HUES48 (cell line): ENCODE measurements around the gene RBM38.

ENCODE experiments used
- H3K27ac ChIP-seq: one replicate; pipeline ENCODE4 v1.7.0; 2013; ENCODE audit warnings: low read depth, low read length, inconsistent platforms
- H3K27me3 ChIP-seq: 2 replicates; pipeline ENCODE4 v1.6.1; 2013; ENCODE audit warnings: mild to moderate bottlenecking, low read length; ENCODE audit not compliant: control insufficient read depth, insufficient read depth
- H3K36me3 ChIP-seq: 2 replicates; pipeline ENCODE4 v1.6.1; 2013; ENCODE audit warnings: low read length; ENCODE audit not compliant: control insufficient read depth, insufficient read depth
- H3K4me1 ChIP-seq: 2 replicates; pipeline ENCODE4 v1.6.1; 2013; ENCODE audit warnings: mild to moderate bottlenecking, low read length; ENCODE audit not compliant: control insufficient read depth, insufficient read depth
- H3K4me3 ChIP-seq: 2 replicates; pipeline ENCODE4 v1.5.1; 2013; ENCODE audit warnings: mild to moderate bottlenecking, low read depth, low read length
- H3K9ac ChIP-seq: 2 replicates; pipeline ENCODE4 v1.6.1; 2013; ENCODE audit warnings: mild to moderate bottlenecking, low read depth, low read length, moderate library complexity
- H3K9me3 ChIP-seq: 2 replicates; pipeline ENCODE4 v1.6.1; 2013; ENCODE audit warnings: low read length; ENCODE audit not compliant: control insufficient read depth, insufficient read depth

Gene RBM38

GRCh38 chr20:57442888-57443239 is 51.7 kb downstream of the RBM38 start:
- Histone ChIP-seq H3K4me1 (peaks cover 5% of the 10 kb centered on the region; the same call in 1 of the 2 replicates), H3K9ac (no peak overlapping the region), H3K27me3 (no peaks in the 10 kb centered on the region), H3K36me3 (no peaks in the 10 kb centered on the region), H3K4me3 (no peak overlapping the region), H3K9me3 (no peaks in the 10 kb centered on the region), H3K27ac (no peak overlapping the region)

- Histone ChIP-seq H3K27me3 (no peaks in the 10 kb centered on the region), H3K9ac (no peak overlapping the region), H3K36me3 (no peaks in the 10 kb centered on the region), H3K4me3 (no peak overlapping the region), H3K9me3 (no peaks in the 10 kb centered on the region), H3K27ac (no peak overlapping the region), H3K4me1 (peaks cover 5% of the 10 kb centered on the region; the same call in 1 of the 2 replicates)
These were observed 52.4 kb downstream of the RBM38 start for GRCh38 chr20:57443349-57444265.

- H3K9me3 ChIP-seq = no peaks in the 10 kb centered on the region
- no peak overlapping the region for H3K27ac ChIP-seq
- H3K4me1 ChIP-seq = peaks cover 5% of the 10 kb centered on the region; the same call in 1 of the 2 replicates
- H3K36me3 ChIP-seq = no peaks in the 10 kb centered on the region
- no peak overlapping the region for H3K9ac ChIP-seq
- H3K4me3 ChIP-seq = no peak overlapping the region
- H3K27me3 ChIP-seq = no peaks in the 10 kb centered on the region
These were observed 53.3 kb downstream of the RBM38 start for GRCh38 chr20:57444394-57445048.

- Histone ChIP-seq H3K9me3 (no peaks in the 10 kb centered on the region), H3K4me3 (no peak overlapping the region), H3K9ac (no peak overlapping the region), H3K4me1 (peaks cover 5% of the 10 kb centered on the region; the same call in 1 of the 2 replicates), H3K27me3 (no peaks in the 10 kb centered on the region), H3K27ac (no peak overlapping the region), H3K36me3 (no peaks in the 10 kb centered on the region)
These were observed 54.1 kb downstream of the RBM38 start for GRCh38 chr20:57445298-57445697.

- Histone ChIP-seq H3K27me3 (no peaks in the 10 kb centered on the region), H3K9me3 (no peaks in the 10 kb centered on the region), H3K9ac (no peak overlapping the region), H3K27ac (no peak overlapping the region), H3K4me3 (no peak overlapping the region), H3K4me1 (peaks cover 5% of the 10 kb centered on the region; the same call in 1 of the 2 replicates), H3K36me3 (no peaks in the 10 kb centered on the region)
These were observed 54.6 kb downstream of the RBM38 start for GRCh38 chr20:57445774-57446173.

DNA sequence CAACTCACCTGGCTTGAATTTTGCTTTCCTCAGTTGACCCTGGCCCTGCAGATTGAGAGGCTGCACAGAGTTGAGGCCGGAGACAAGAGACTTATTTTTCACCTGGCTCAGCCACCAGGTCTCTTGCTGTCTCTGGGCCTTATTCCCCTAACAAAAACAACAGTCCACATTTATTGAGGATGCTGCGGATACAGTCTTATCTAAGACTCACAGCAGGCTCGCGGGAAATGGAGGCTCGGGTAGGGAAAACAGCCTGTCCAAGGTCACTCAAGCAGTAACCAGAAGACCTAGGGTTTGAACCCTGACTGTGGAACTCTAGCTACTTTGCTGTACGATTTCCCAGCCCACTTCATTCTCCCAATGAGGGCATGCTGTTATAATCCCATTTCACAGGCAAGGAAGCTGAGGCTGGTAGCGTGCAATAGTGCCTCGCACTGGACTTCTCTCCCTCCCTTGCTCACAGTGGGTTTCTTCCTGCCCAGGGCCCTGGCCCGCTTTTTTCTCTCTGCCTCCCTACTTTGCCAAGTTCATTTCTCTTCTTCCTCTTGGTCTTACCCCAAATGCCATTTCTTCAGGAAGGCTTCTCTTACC is 57.7 kb downstream of the RBM38 start:
- H3K9ac ChIP-seq = no peak overlapping the region
- no peak overlapping the region for H3K4me3 ChIP-seq
- H3K36me3 ChIP-seq = no peaks in the 10 kb centered on the region
- no peaks in the 10 kb centered on the region for H3K27me3 ChIP-seq
- no peaks in the 10 kb centered on the region for H3K4me1 ChIP-seq
- no peak overlapping the region for H3K27ac ChIP-seq
- no peaks in the 10 kb centered on the region for H3K9me3 ChIP-seq

GRCh38 chr20:57449398-57450354 is 58.5 kb downstream of the RBM38 start:
- H3K9me3 ChIP-seq = no peaks in the 10 kb centered on the region
- no peak overlapping the region for H3K27ac ChIP-seq
- H3K4me3 ChIP-seq = no peak overlapping the region
- H3K4me1 ChIP-seq = no peaks in the 10 kb centered on the region
- no peaks in the 10 kb centered on the region for H3K36me3 ChIP-seq
- H3K9ac ChIP-seq = no peak overlapping the region
- H3K27me3 ChIP-seq = no peaks in the 10 kb centered on the region

DNA sequence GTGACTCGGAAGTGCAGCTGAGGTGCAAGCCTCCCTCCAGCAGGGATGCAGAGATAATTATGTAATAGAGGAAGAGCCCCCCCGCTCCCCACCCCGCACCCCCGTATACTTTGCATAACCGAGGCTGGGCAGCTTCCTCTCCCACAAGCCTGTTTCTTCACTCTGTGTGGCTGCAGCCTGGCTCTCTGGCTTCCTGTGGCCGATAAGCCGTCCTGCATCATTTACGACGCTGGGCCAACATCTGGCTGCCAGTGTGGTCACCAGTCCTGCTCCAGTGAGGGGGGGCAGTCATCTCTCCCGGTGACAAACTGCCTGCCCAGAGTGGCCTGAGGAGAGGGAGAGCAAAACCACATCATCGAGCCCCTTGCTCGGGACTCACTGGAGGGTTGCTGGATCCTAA is 59.2 kb downstream of the RBM38 start:
- H3K4me1 ChIP-seq = no peaks in the 10 kb centered on the region
- no peaks in the 10 kb centered on the region for H3K9me3 ChIP-seq
- no peak overlapping the region for H3K27ac ChIP-seq
- H3K4me3 ChIP-seq = no peak overlapping the region
- H3K9ac ChIP-seq = no peak overlapping the region
- H3K27me3 ChIP-seq = no peaks in the 10 kb centered on the region
- H3K36me3 ChIP-seq = no peaks in the 10 kb centered on the region

DNA sequence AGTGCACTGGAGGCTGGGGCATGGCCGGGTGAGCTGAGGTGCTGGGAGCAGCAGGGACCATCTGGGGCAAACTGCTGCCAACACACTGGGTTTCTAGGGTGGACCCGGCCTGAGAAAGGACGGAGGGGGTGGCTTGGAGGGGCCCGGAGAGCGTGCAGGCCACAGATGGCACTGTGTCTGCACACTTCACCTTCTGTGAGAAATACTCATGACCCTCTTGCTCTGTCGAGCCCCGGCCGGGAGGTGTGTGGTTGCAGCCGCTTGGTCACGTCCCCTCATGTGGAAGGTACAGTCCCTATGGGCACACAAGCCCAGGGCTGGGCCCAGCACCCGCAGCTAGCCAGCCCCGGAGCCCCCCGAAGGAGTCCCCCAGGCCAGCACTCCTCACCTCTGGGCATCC is 59.7 kb downstream of the RBM38 start:
- Histone ChIP-seq H3K27ac (no peak overlapping the region), H3K27me3 (no peaks in the 10 kb centered on the region), H3K4me3 (no peak overlapping the region), H3K4me1 (no peaks in the 10 kb centered on the region), H3K9me3 (no peaks in the 10 kb centered on the region), H3K36me3 (no peaks in the 10 kb centered on the region), H3K9ac (no peak overlapping the region)

GRCh38 chr20:57451431-57451794 is 60.2 kb downstream of the RBM38 start:
- H3K27me3 ChIP-seq = no peaks in the 10 kb centered on the region
- no peak overlapping the region for H3K27ac ChIP-seq
- H3K9me3 ChIP-seq = no peaks in the 10 kb centered on the region
- H3K36me3 ChIP-seq = no peaks in the 10 kb centered on the region
- no peak overlapping the region for H3K9ac ChIP-seq
- no peaks in the 10 kb centered on the region for H3K4me1 ChIP-seq
- no peak overlapping the region for H3K4me3 ChIP-seq
